Measurements from ENCODE around the gene CADM4. TPM values are rescaled to one million over a fixed set of nuclear protein-coding genes. Genes with fewer than 3 reads are reported as not detected.

Gene CADM4
- total and polyA plus RNA-seq, 9 of the 15 experiments (the other 6 are each of a cell fraction or from before 2014, with no cell fraction given): 0.03 to 4.6 (median 1.3) TPM

- TF ChIP-seq SMARCE1 (IDR thresholded peaks at IDR 0.05) (peak; percentile 70; the same call in 1 of the 2 replicates), GATA2 (CRISPR knock-in tag; IDR thresholded peaks at IDR 0.05) (no peak), MTA2 (IDR thresholded peaks at IDR 0.05; ENCODE audit: low read depth) (no peak), NEUROD1 (IDR thresholded peaks at IDR 0.05; ENCODE audit: borderline replicate concordance, low read depth, low read length, partially characterized antibody) (no peak), ZNF785 (CRISPR knock-in tag; IDR thresholded peaks at IDR 0.05) (no peak), MLLT1 (IDR thresholded peaks at IDR 0.05) (0 out of 4 replicates have a peak, but pooled peaks of 1 of the 2 experiments have one; percentile 23), ZNF324 (CRISPR knock-in tag; IDR thresholded peaks at IDR 0.05) (no peak), HINFP (tag; conservative IDR thresholded peaks at IDR 0.05; ENCODE audit: low read depth) (no peak), FOXK2 (conservative IDR thresholded peaks at IDR 0.05 in 1 of 2, IDR thresholded peaks at IDR 0.05 in 1 of 2; ENCODE audit: low read depth in 2 of 2) (0 out of 4 replicates have a peak, but pooled peaks of 1 of the 2 experiments have one; percentile 22), SIN3A (IDR thresholded peaks at IDR 0.05; ENCODE audit: borderline replicate concordance in 2 of 2, control insufficient read depth in 1 of 2, low read depth in 2 of 2, low read length in 2 of 2) (no peak), EWSR1 (IDR thresholded peaks at IDR 0.05; ENCODE audit: borderline replicate concordance, low read depth, partially characterized antibody) (no peak), CBFA2T3 (IDR thresholded peaks at IDR 0.05) (peak; percentile 57), ZNF696 (CRISPR knock-in tag; conservative IDR thresholded peaks at IDR 0.05) (no peak), CTBP1 (IDR thresholded peaks at IDR 0.05; ENCODE audit: borderline replicate concordance) (peak; percentile 16; the same call in 1 of the 2 replicates), MEF2A (IDR thresholded peaks at IDR 0.05; ENCODE audit: control insufficient read depth, low read depth, low read length) (no peak), ZNF830 (CRISPR knock-in tag; IDR thresholded peaks at IDR 0.05) (no peak), GTF2B (IDR thresholded peaks at IDR 0.05; ENCODE audit: extremely low read depth, insufficient read length) (no peak), TEAD1 (CRISPR knock-in tag; IDR thresholded peaks at IDR 0.05) (no peak), ATF4 (CRISPR knock-in tag; IDR thresholded peaks at IDR 0.05) (no peak), E4F1 (CRISPR knock-in tag; IDR thresholded peaks at IDR 0.05; ENCODE audit: borderline replicate concordance) (no peak), ZKSCAN3 (CRISPR knock-in tag; IDR thresholded peaks at IDR 0.05) (no peak), ZNF347 (CRISPR knock-in tag; IDR thresholded peaks at IDR 0.05; ENCODE audit: low read depth) (no peak)
Measured at GRCh38 chr19:43672061-43672679, 32.5 kb upstream of the CADM4 start (continued).
